Peyer's patch (tissue), 4 donors: ENCODE measurements around the gene CACNA1S. TPM values are rescaled to one million over a fixed set of nuclear protein-coding genes. Genes with fewer than 3 reads are reported as not detected.

ENCODE experiments used
- DNase-seq, 3 donors: peaks; one replicate each; pipeline ENCODE4 v3.0.0-alpha.2; 2017 to 2019
- H3K27ac ChIP-seq, 4 donors: fragments of 200-600 bp; sonication (generic); one replicate each; pipeline ENCODE4 v1.5.1; 2016 to 2019
- H3K27me3 ChIP-seq, 2 donors: fragments of 200-600 bp; sonication (generic); one replicate each; pipeline ENCODE4 v1.5.1; 2019
- H3K36me3 ChIP-seq, 3 donors: fragments of 200-600 bp; sonication (generic); one replicate each; pipeline ENCODE4 v1.5.1; 2016 to 2019
- H3K4me1 ChIP-seq, 4 donors: fragments of 200-600 bp; sonication (generic); one replicate each; pipeline ENCODE4 v1.5.1; 2016 to 2019
- H3K4me3 ChIP-seq, 4 donors: fragments of 200-600 bp; sonication (generic); 1 replicate in 3 of 4; 2 replicates in 1 of 4; pipeline ENCODE4 v1.5.1; 2016 to 2019; ENCODE audit warnings: mild to moderate bottlenecking in 1 of 4
- H3K9me3 ChIP-seq, 4 donors: fragments of 200-600 bp; sonication (generic); one replicate each; pipeline ENCODE4 v1.5.1; 2016 to 2019; ENCODE audit warnings: mild to moderate bottlenecking in 1 of 4
- POLR2A ChIP-seq, 2 donors: fragments of 450-650 bp; IDR thresholded peaks; one replicate each; pipeline ENCODE4 v1.5.1; 2017; ENCODE audit warnings: antibody characterized with exemption in 2 of 2, mild to moderate bottlenecking in 2 of 2, moderate library complexity in 2 of 2
- total RNA-seq, 4 donors: library from RNA; depleted of rRNA; stranded (reverse); fragments of >200 nt; gene quantifications; one replicate each; pipeline ENCODE4 v1.1.0, GENCODE V29; 2016
- TF ChIP-seq, protein P1 (sequence below), 6 experiments: fragments of 450-650 bp in 4 of 6; fragments of 200-600 bp in 2 of 6; sonication (generic) in 1 of 6; IDR thresholded peaks; one replicate each; pipeline ENCODE4 v1.5.1; 2017 to 2019; ENCODE audit warnings: antibody characterized with exemption in 6 of 6, mild to moderate bottlenecking in 3 of 6, moderate library complexity in 1 of 6

The CACNA1S gene
- total RNA-seq, 4 donors from 2014 or later, result not detected

DNA sequence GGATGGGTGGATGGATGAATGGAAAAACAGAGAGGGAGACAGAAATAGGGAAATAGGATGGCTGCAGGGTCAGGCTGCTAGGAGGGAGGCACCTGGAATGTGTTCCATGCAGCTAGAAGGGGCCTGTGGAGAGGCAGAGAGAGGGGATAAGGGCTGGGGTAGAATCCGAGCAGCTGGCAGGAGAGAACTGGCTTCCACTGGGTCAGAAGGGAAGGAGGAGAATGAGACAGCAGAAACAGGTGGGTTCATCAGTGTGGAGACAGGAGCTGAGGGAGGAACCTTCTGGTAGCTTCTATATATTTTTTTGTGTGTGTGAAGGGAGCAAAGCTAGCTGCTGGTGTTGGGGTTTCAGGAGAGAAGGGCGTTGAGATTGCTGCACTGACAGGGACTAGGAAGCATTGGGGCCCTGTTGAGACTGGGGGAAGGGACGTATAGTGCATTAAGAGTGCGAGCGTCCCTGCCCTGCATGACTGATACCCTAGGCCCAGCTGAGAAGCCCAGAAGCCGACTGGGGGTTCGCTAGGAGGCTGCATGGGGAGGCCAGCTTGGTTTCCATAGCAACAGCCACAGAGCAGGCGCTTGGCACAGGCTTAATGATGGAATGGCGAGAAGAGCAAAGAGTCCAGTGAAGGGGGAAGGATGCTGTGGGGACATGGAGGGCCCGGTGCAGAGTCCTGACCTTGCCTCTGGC lies 73.9 kb downstream of the CACNA1S start:
- Histone ChIP-seq H3K9me3 (no peaks in the 10 kb centered on the region), H3K4me1 (no peaks in the 10 kb centered on the region), H3K36me3 (no peaks in the 10 kb centered on the region), H3K4me3 (no peak overlapping the region), H3K27me3 (no peaks in the 10 kb centered on the region), H3K27ac (no peak overlapping the region)
- TF ChIP-seq, protein P1, sequence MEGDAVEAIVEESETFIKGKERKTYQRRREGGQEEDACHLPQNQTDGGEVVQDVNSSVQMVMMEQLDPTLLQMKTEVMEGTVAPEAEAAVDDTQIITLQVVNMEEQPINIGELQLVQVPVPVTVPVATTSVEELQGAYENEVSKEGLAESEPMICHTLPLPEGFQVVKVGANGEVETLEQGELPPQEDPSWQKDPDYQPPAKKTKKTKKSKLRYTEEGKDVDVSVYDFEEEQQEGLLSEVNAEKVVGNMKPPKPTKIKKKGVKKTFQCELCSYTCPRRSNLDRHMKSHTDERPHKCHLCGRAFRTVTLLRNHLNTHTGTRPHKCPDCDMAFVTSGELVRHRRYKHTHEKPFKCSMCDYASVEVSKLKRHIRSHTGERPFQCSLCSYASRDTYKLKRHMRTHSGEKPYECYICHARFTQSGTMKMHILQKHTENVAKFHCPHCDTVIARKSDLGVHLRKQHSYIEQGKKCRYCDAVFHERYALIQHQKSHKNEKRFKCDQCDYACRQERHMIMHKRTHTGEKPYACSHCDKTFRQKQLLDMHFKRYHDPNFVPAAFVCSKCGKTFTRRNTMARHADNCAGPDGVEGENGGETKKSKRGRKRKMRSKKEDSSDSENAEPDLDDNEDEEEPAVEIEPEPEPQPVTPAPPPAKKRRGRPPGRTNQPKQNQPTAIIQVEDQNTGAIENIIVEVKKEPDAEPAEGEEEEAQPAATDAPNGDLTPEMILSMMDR (IDR thresholded peaks at IDR 0.05), result no peak
- TF ChIP-seq POLR2A (IDR thresholded peaks at IDR 0.05), result no peak
- no peak for DNase-seq

DNA sequence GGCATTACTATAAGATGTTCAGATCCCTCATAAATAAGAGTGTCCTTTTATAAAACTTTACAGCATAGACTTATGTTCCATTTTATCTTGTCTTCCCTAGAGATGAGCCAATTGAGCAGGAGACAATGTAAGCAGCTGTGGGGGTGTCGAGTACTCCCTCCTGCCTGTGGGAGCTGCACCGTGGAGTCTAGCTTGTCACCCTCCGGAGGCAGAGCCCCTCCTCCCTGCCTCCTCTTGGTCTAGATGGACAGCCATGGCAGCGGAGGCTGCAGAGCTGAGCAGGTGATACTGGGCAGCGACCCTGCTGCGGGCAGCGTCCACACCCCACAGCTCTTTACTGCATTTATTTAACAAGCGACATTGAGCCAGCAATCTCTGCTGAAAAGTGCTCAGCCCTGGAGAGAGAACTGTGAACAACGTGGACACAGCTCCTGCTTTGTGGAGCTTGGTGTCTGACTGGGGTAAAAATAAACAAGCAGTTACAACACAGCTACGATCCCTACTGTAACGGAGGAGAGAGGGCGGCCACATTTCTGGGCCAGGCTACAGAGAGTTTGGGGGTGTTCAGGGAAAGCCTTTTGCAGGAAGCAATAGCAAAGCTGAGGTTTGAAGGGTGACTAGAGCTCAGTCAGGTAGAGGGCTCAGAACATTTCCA lies 75.9 kb downstream of the CACNA1S start:
- H3K27me3 ChIP-seq, result no peaks in the 10 kb centered on the region
- no peaks in the 10 kb centered on the region for H3K4me1 ChIP-seq
- H3K36me3 ChIP-seq, result no peaks in the 10 kb centered on the region
- DNase-seq, result no peak
- no peak for TF ChIP-seq POLR2A (IDR thresholded peaks at IDR 0.05)
- TF ChIP-seq, protein P1 (IDR thresholded peaks at IDR 0.05), result no peak
- no peak overlapping the region for H3K4me3 ChIP-seq
- H3K9me3 ChIP-seq, result no peaks in the 10 kb centered on the region
- no peak overlapping the region for H3K27ac ChIP-seq

DNA sequence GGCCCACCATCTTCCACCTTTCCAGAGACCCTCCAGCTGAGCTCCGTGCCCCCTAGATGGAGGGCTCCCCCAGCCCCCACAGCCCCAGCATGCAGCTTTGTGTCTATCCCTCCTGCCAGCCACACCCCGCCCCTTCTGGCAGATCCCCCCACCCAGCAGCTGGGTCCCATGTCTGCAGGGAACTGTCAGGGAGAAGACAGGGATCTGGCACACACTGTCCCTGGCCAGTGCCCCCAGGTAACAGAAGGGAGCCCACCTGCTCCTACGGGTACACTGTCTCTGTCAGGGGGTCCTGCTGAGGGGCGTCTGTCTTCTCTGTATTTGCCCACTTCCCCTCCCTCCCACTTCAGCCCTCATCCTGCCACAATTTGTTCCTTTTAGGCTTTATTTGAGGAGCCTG lies 77.6 kb downstream of the CACNA1S start:
- Histone ChIP-seq H3K4me3 (no peak overlapping the region), H3K4me1 (no peaks in the 10 kb centered on the region), H3K27me3 (no peaks in the 10 kb centered on the region), H3K9me3 (no peaks in the 10 kb centered on the region), H3K36me3 (no peaks in the 10 kb centered on the region), H3K27ac (no peak overlapping the region)
- TF ChIP-seq, protein P1 (IDR thresholded peaks at IDR 0.05), result no peak
- no peak for TF ChIP-seq POLR2A (IDR thresholded peaks at IDR 0.05)
- no peak for DNase-seq

DNA sequence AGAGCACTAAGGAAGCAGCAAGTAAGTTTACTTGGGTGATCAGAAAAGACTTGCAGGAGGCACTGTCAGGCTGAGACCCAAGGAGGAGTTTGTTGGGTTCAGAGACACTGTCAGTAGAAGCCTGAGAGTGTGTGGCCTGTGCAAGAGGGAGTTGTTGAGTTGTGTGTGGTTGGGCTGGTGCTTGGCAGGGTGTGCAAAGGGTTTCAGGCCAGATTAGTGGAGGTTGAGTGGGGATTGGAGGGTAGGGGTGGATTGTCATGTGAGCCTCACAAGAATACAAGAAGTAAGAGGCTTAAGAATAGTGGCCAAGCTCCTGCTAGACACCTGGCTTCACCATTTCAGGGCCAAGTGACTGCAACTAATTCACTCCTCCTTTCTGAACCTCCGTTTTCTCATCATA lies 79.8 kb downstream of the CACNA1S start:
- H3K4me1 ChIP-seq, result peaks cover 0 to 10% (median 2%) of the 10 kb centered on the region in 4 donors
- H3K36me3 ChIP-seq, result no peaks in the 10 kb centered on the region
- H3K4me3 ChIP-seq, result no peak overlapping the region
- no peaks in the 10 kb centered on the region for H3K9me3 ChIP-seq
- no peak for DNase-seq
- H3K27me3 ChIP-seq, result no peaks in the 10 kb centered on the region
- TF ChIP-seq POLR2A (IDR thresholded peaks at IDR 0.05), result no peak
- TF ChIP-seq, protein P1 (IDR thresholded peaks at IDR 0.05), result no peak
- H3K27ac ChIP-seq, result no peak overlapping the region

DNA sequence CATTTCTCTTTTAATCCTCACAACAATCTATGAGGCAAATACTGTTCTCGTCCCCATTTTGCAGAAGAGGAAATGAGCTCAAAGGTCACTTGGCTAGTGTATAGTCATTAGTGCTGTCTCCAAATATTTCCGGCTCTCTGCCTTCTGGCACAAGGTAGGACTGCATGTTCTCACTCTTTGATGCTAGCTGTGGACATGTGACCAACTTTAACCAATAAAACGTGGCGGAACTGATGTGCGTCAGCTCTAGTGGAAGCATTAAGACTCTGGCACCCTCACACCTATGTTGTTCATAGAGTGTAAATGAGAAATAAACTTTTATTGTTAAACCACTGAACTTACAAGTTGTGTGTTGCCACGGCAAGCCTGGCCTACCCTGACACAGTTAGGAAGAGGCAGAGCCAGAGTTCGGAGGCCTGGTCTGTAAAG lies 83.8 kb downstream of the CACNA1S start:
- TF ChIP-seq, protein P1 (IDR thresholded peaks at IDR 0.05), result peak in 3 of 6 experiments; percentile 26 to 41 (median 30)
- TF ChIP-seq POLR2A (IDR thresholded peaks at IDR 0.05), result no peak
- no peaks in the 10 kb centered on the region for H3K27me3 ChIP-seq
- DNase-seq, result peak in 1 of 3 donors; percentile 84
- H3K4me1 ChIP-seq, result peaks cover 0 to 31% (median 11%) of the 10 kb centered on the region in 4 donors
- H3K27ac ChIP-seq, result peak overlapping the region in 3 of 4 donors; percentile 48 to 82 (median 71)
- H3K9me3 ChIP-seq, result no peaks in the 10 kb centered on the region
- H3K36me3 ChIP-seq, result no peaks in the 10 kb centered on the region
- H3K4me3 ChIP-seq, result no peak overlapping the region
